Activated CD8-positive, alpha-beta memory T cell treated with anti-CD3 and anti-CD28 coated beads, Interleukin-2, amount 50 U/mL, for 48 hours (primary cell): ENCODE data around the gene APP.
A peak's percentile ranks its signal among the peaks of the same experiment; 100 is the strongest.

Experiments used
- DNase-seq: peaks from one replicate; pipeline ENCODE4 v3.0.0-alpha.2; 2020

The APP gene

GRCh38 chr21:25897383-25897782 is 273.2 kb downstream of the APP start:
- DNase-seq, result no peak

- DNase-seq, result no peak
Measured at GRCh38 chr21:25896501-25897056, 274.0 kb downstream of the APP start.

- DNase-seq, result no peak
Measured at GRCh38 chr21:25895565-25896205, 274.9 kb downstream of the APP start.

DNA sequence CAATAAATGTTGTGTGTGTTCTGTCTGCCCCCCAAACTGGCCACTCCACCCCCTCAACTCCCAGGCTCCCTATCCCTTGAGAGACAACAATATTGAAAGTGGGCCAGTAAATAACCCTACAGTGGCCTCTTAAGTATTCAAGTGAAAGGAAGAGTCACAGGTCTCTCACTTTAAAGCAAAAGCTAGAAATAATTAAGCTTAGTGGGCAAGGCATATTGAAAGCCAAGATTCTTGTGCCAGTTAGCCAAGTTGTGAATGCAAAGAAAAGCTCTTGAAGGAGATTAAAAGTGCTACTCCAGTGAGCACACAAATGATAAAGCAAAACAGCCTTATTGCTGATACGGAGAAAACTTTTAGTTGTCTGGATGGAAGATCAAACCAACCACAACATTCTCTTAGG is 277.4 kb downstream of the APP start:
- no peak for DNase-seq

GRCh38 chr21:25891596-25891995 is 279.0 kb downstream of the APP start:
- no peak for DNase-seq

DNA sequence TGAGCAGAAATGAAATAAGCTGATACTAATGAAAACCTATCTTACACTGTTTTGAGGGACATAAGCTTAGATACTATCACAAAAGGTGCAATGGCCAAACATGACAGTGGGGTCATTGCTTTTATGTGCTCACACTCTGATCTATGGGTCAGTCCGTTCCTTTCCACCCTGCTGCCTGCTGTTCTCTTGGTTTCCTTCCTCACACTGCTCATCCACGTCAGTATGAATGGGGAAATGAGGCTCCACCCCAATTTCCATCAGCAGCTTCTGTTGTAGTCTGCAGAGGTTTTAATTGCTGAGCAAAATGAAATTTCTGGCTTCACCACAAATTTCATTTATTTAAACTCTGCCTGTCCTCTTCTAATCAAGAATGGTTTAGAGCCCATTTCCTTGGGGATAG is 280.6 kb downstream of the APP start:
- no peak for DNase-seq

DNA sequence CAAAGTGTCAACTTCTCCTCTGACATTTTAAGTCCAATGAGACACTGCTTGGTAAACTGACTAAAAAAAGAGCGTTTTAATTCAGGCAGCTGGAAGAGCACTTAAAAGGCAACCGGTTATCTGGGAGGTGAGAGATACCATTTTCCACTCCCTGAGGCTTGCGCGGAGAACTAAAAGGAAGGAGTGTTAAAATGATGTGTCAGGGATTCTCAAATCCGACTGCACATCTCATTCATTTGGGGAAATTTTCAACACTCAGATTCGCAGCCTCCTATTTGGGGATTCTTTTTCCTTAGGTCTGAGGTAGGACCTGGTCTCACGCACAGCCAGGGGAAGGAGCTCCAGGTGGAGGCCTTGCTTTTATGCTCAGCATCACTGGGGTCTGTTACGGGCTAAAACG is 281.9 kb downstream of the APP start:
- no peak for DNase-seq

- DNase-seq, result no peak
Measured at GRCh38 chr21:25887646-25888306, 282.8 kb downstream of the APP start.

DNA sequence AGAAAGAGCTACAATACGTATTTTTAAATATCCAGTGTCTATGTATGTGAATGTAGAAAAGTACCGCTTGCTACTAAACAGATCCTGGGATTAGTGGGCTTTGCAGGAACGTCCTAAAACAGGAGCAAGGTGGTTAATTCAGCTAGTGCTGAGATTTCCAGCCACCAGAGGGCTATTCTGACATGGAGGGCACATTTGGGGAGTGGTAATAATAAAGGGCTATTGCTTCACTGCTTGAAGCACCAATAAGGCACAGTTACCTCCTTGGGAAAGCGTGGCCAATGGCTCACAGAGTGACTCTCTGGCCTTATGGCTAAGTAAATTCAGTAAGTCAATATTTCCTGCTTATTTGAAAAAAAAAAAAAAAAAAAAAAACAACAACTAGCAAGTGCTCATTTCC is 283.4 kb downstream of the APP start:
- no peak for DNase-seq

DNA sequence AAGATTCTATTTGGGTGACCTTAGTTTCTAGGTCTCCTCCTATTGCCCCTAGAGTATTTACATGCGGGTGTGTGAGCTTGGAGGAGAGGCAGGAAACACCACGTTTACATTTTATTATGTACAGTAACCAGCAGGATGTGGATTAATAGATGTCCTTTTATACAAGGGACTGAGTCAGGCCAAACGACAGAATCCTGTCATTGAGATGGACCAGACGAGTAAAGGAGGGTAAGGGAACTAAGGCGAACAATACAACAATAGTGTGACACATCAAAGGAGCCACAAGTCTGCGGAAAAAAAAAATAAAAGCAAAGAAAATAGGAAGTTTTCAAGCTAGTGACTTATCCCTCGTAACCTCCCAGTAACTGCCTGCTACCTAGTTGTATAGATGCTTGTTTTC is 284.7 kb downstream of the APP start:
- no peak for DNase-seq

- no peak for DNase-seq
Measured at GRCh38 chr21:25885405-25885804, 285.2 kb downstream of the APP start.

- no peak for DNase-seq
Measured at GRCh38 chr21:25884311-25884710, 286.3 kb downstream of the APP start.

DNA sequence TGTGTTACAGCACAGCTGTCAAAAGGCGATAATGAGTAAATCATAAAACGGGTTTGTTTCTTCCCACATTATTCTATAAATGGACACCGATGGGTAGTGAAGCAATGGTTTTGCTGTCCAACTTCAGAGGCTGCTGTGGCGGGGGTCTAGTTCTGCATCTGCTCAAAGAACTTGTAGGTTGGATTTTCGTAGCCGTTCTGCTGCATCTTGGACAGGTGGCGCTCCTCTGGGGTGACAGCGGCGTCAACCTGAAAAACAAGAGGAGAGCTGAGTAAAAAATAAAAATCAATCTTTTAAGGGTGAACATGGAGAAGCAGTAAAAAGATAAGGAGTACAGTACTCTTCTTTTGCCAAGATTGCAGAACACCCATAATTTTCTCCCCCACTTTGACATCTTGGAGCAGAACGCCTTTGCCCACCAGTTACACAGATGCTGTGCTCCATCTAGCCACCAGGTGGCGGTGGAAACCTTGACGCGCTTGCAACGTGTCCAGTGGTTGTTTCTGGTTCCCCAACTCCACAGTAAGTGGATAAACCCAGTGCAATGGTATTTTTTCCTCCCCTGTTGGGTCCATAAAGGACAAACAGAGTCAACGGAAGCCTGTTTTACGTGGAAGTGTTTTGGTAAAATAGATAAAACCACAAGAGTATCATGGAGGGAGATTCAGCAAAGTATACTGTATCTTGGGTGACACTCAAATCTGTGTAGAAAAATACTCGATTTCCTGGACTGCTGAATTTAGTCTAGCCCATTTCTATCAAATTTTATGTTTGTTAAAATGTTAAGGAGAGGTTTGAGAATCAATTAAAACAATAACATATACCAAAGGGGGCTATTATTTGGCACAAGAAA is 288.8 kb downstream of the APP start:
- peak; percentile 80 for DNase-seq

- DNase-seq, result no peak
Measured at GRCh38 chr21:25879203-25879602, 291.4 kb downstream of the APP start.

- DNase-seq, result no peak
Measured at GRCh38 chr21:25878344-25878743, 292.2 kb downstream of the APP start.

GRCh38 chr21:25872271-25872670 is 298.3 kb downstream of the APP start:
- no peak for DNase-seq

DNA sequence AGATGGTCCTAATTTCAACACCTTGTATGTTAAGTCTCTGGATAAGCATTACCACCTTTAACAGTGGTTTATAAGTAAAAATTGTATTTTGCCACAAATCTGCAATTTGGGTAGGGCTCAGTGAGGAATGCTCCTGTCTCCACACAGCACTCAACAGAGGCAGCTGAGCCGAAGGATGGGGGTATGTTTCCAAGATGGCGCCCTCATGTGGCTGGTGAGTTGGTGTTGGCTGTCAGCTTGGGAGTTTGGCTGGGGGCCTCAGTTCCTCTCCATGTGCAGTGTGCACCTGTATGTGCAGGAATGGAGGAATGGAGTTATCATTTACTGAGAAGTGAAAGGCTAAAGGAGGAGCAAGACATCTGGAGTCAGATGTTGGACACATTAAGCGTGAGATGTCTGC is 299.0 kb downstream of the APP start:
- DNase-seq, result no peak

GRCh38 chr21:25870084-25870483 is 300.5 kb downstream of the APP start:
- DNase-seq, result no peak

DNA sequence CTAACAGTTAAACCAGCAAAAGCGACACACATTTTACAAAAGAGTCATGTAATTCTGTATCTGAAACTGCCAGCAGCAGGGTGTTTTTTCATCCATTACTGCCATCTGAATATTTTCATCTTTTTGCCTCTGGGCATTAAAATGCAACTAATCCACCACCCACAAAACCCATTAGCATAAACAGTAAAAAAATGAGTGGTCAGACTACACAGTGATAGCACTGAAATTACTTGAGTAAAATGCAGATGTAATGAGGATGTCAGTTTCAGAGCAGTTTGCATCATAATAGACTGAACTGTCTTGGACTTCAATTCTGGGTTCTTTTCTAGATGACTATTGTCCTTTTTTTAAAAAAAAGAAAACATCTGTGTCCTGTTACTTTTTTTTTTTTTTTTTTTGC is 303.5 kb downstream of the APP start:
- DNase-seq, result no peak

GRCh38 chr21:25863747-25864146 is 306.8 kb downstream of the APP start:
- DNase-seq, result no peak

DNA sequence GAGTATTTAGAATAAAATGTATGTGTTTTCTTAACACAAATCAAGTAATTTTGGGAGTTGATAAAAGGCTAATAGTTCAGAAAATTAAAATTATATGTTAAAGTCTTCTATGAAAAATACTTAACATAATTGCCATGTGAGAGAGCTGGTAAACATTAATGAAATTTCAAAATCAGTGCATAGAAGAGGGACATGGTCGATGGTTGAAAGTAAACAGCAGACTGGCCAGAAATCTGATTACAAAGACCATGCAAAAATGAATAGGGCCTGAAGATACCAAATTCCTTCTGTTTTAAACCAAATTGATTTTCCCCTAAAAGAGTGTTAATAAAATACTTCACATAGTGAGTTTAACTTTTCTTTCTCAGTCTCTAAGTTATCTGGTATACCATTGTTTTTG is 307.5 kb downstream of the APP start:
- no peak for DNase-seq

- DNase-seq, result no peak
Measured at GRCh38 chr21:25862596-25862995, 308.0 kb downstream of the APP start.

GRCh38 chr21:25862112-25862511 is 308.5 kb downstream of the APP start:
- no peak for DNase-seq
